ENCODE data around the gene SLC16A3. TPM values are rescaled to one million over a fixed set of nuclear protein-coding genes. Genes with fewer than 3 reads are reported as not detected.

Gene SLC16A3
- total RNA-seq, 4 donors from 2014 or later, result 42.1 to 75.5 (median 44.2) TPM

DNA sequence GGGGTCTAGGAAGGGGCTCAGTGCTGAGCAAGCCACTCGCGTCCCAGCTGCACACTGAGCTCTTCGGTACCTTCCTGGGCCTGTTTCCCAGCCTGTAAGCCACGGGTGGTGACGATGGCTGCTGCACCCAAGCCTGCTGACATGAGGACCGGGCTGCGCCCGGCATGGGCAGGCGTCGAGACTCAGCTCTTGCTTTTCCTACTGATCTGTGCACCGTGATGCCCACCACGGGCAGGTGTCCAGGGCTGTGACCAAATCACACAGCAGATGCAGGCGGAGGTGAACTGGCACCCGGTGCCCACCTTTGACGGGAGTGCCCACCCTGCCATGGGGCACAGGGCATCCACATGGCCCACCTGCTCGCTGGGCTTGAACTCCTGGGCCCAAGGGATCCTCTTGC lies 34.1 kb upstream of the SLC16A3 start:
- intact Hi-C loops (cut with DNase I), result no loop called here
- WGBS, 2 donors, result 96 to 97% methylated on average over 5 to 16 of the region's 16 CpGs
- Histone ChIP-seq H3K4me1 (peaks cover 0 to 3% of the 10 kb centered on the region in 2 donors), H3K4me3 (replicated peaks in 1 of 3) (no peak overlapping the region), H3K36me3 (peaks cover 18 to 26% of the 10 kb centered on the region in 2 donors), H3K27me3 (no peaks in the 10 kb centered on the region), H3K27ac (no peak overlapping the region), H3K9me3 (no peaks in the 10 kb centered on the region)
- DNase-seq, result no peak
- no peak for TF ChIP-seq POLR2A (IDR thresholded peaks at IDR 0.05)
- no peak for TF ChIP-seq CTCF (IDR thresholded peaks at IDR 0.05)

DNA sequence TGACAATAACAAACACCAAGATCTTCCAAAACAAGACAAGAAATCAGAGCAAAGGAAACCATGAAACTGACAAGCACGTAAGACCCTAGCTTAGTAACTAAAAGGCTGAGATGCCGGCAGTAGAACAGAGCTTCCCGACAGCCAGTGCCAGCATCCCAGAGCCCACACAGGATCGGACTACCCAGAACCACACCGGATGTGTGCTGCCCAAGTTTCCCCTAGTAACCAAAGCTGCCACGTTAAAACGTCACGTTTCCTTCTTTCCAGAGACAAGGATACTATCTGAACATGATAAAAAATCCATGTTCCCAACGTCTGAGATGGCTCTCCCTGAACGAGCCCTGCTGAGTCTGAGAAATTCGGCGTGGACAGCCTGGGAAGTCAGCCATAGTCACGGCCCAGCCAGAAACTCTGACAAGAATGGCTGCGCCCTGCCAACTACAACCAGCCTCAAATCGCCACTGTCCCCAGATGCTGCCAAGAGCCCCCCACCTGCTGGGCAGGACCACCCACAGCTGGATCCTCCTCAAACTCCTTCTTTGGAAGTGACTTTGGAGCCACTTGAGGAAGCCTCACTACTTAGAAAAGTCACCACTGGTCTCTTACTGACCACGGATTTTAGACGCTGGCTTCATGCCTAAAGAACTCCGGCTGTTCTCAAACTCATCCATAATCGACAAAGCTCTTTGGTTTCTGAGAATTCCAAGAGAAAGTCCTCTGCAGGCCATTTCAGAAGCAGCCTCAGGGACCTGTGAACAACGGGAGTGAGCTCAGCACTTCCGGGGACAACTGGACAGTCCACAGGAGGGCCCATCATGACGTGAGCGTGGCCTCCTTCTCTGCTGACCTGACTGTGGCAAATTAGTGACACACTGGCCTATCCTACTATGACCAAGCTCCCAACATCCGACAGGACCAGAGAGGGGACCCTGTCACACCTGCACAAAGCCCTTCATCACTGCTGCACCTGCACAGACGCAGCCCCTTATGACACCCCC lies 32.9 kb upstream of the SLC16A3 start:
- TF ChIP-seq CTCF (IDR thresholded peaks at IDR 0.05), result no peak
- TF ChIP-seq POLR2A (IDR thresholded peaks at IDR 0.05), result no peak
- H3K4me1 ChIP-seq, result no peaks in the 10 kb centered on the region
- no peaks in the 10 kb centered on the region for H3K9me3 ChIP-seq
- intact Hi-C loops (cut with DNase I), result no loop called here
- 79 to 89% methylated on average over 24 to 25 of the region's 25 CpGs for WGBS, 2 donors
- H3K36me3 ChIP-seq, result peaks cover 18 to 26% of the 10 kb centered on the region in 2 donors
- no peak overlapping the region for H3K4me3 ChIP-seq (replicated peaks in 1 of 3)
- no peak for DNase-seq
- no peaks in the 10 kb centered on the region for H3K27me3 ChIP-seq
- no peak overlapping the region for H3K27ac ChIP-seq

GRCh38 chr17:82198092-82198491 lies 30.8 kb upstream of the SLC16A3 start:
- DNase-seq, result no peak
- Histone ChIP-seq H3K36me3 (peaks cover 16 to 22% of the 10 kb centered on the region in 2 donors), H3K4me1 (no peaks in the 10 kb centered on the region), H3K27me3 (no peaks in the 10 kb centered on the region), H3K9me3 (no peaks in the 10 kb centered on the region), H3K27ac (no peak overlapping the region), H3K4me3 (replicated peaks in 1 of 3) (no peak overlapping the region)
- TF ChIP-seq POLR2A (IDR thresholded peaks at IDR 0.05) (no peak), CTCF (IDR thresholded peaks at IDR 0.05) (no peak)
- intact Hi-C loops (cut with DNase I), result no loop called here
- 94 to 97% methylated on average over 4 of the region's 4 CpGs for WGBS, 2 donors

- DNase-seq, result no peak
- 91 to 96% methylated on average over 11 to 12 of the region's 12 CpGs for WGBS, 2 donors
- Histone ChIP-seq H3K9me3 (no peaks in the 10 kb centered on the region), H3K27me3 (no peaks in the 10 kb centered on the region), H3K27ac (no peak overlapping the region), H3K4me1 (no peaks in the 10 kb centered on the region), H3K4me3 (replicated peaks in 1 of 3) (no peak overlapping the region), H3K36me3 (peaks cover 13% of the 10 kb centered on the region in 2 donors)
- intact Hi-C loops (cut with DNase I), result no loop called here
- no peak for TF ChIP-seq CTCF (IDR thresholded peaks at IDR 0.05)
- no peak for TF ChIP-seq POLR2A (IDR thresholded peaks at IDR 0.05)
Measured at GRCh38 chr17:82199496-82199895, 29.3 kb upstream of the SLC16A3 start.

DNA sequence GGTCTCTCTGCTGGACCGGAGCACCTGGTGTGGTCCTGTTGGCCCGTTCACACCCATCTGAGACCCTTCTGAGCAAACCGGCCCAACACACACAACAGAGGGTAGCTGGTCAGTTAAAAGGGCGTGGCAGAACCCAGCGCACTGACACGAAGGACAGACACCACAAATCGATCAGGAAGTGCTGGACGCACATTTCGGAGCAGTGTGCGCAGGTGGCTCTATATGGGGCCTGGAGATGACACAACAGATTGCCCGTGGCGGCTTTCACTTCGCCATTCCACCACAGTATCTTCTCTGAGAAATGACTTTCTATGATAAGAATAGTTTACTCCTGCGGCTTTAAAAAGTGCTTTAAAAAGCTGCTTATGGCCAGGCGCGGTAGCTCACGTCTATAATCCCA lies 28.7 kb upstream of the SLC16A3 start:
- Histone ChIP-seq H3K4me1 (no peaks in the 10 kb centered on the region), H3K4me3 (replicated peaks in 1 of 3) (no peak overlapping the region), H3K27ac (no peak overlapping the region), H3K36me3 (peaks cover 6 to 7% of the 10 kb centered on the region in 2 donors), H3K27me3 (no peaks in the 10 kb centered on the region), H3K9me3 (no peaks in the 10 kb centered on the region)
- 94 to 96% methylated on average over 10 to 17 of the region's 17 CpGs for WGBS, 2 donors
- DNase-seq, result no peak
- intact Hi-C loops (cut with DNase I), result no loop called here
- no peak for TF ChIP-seq CTCF (IDR thresholded peaks at IDR 0.05)
- TF ChIP-seq POLR2A (IDR thresholded peaks at IDR 0.05), result no peak
